ENCODE measurements around the gene PCSK6.
A peak's percentile ranks its signal among the peaks of the same experiment; 100 is the strongest.

PCSK6 gene

GRCh38 chr15:101498717-101499480 lies 9.4 kb upstream of the PCSK6 start:
- no peak for DNase-seq

- DNase-seq: no peak
Measured at GRCh38 chr15:101498076-101498716, 8.7 kb upstream of the PCSK6 start.

DNA sequence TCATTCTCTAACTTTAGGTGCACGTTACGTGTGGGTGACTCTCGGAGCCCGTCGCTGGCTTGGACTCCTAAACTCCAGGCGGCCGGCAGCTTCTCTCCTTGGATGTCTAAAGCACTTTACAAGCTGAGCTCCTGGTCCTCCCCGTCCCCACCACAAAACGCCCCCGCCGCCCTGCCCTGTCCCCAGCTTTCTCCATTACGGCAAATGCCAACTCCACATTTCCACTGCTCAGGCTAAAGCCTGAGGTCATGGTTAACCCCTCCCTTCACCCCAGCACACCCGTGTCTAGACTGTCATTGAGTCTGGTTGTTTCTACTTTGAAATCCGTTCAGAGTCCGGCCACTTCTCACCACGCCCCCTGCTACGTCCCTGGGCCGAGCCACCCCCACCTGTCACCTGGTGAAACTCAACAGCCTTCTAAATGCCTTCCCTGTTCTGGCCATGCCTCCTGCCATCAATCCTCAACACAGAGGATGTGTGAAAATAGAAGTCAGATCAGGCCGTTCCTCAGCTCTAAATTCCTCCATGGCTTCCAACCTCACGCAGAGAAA lies 8.1 kb upstream of the PCSK6 start:
- DNase-seq: no peak

- no peak for DNase-seq
Measured at GRCh38 chr15:101497017-101497416, 7.5 kb upstream of the PCSK6 start.

DNA sequence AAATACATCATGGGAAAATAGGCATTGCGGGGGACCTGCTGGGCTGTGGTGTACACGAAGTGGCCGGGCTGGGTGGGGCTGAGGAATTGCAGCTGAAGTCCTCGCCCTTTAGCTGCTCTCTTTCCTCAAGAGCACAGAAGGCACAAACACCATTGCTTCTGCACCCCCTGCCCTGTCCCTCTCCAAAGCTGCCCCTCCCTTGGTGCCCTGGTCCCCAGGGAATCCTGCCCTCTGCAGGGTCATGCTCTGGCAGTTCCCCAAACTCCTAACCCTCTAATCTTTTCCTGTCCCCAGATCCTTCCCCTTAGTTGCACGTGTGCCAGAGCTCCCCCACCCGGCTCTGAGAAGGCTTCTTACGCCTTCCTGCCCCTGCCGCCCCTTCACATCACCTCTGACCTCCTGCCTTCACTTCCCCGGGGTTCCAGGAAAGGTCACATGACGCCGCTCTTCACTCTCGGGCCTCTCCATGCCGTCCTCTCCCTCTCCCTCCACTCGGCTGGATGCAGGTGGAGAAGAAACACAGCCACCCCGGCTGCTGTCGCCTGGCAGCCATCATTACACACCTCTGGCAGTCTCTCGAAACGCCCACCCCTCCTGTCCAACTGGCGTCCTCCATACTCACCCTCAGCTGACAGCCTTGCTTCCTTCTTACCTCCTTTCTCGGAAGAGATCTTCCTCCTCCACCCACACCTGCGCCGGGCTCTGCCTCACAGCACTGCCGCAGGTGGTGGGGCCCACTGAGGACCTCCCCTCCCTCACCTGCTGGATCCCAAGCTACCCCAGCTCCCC lies 6.9 kb upstream of the PCSK6 start:
- peak; percentile 9 for DNase-seq

GRCh38 chr15:101495334-101496197 lies 6.1 kb upstream of the PCSK6 start:
- DNase-seq: no peak

DNA sequence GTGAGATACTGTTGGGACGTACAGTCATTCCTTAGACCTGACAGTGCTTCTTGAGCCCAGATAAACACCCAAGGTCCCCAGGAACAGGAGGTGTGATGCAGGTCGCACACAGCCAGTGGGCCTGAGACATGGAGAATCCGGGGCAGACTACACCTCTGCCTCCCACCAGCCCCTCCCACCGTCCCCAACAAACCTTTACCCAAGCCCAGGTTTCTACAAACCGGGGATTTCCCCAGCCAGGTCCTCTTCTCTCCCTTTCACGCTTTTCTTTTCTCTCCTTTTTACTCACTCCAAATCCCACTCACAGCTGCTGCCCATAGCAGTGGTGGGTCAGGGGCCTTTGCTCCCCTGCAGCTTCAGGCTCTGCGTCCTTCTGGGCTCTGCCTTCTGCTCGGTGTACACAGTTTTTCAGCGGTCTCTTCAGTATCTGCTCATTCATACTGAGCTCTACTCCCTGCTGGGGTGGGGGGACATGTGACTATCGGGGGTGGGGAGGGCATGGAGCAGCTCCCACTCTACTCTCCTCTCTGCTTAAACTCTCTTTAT lies 4.8 kb upstream of the PCSK6 start:
- DNase-seq: peak; percentile 14

DNA sequence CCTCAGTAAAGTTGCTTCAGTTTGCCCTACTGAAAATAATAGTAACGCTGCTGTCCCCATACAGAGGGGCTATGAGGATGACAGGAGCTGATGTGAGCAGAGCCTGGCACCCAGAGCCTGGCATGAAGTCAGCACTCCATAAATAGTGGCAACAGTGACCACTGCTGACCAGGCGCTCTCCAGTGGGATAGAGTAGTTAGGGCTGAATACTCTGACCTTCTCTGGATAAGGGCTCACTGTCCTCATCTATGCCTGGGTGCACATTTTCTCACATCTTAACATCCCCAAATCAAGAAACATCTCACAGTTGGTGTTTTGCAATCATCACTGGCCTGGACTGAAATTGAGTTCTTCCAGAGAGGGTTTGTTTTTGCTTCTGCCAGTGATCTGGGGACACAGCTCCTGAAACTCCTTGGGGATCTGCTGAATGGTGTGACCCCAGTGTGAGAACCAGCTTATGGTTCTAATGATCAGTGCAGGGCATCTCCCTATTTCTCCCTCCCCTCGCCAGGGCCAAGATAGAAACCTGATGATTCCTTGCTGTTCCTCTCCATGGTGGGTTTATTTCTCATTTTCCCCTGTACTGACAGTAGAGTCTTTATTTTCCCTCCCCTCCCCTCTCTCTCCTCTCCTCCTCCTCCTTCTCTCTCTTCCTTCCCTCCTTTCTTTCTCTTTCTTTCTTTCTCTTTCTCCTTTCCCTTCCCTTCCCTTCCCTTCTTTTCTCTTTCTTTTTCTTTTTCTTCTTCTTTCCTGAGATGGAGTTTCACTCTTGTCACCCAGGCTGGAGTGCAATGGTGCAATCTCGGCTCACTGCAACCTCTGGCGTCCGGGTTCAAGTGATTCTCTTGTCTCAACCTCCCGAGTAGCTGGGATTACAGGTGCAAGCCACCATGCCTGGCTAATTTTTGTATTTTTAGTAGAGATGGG lies 3.5 kb upstream of the PCSK6 start:
- no peak for DNase-seq

DNA sequence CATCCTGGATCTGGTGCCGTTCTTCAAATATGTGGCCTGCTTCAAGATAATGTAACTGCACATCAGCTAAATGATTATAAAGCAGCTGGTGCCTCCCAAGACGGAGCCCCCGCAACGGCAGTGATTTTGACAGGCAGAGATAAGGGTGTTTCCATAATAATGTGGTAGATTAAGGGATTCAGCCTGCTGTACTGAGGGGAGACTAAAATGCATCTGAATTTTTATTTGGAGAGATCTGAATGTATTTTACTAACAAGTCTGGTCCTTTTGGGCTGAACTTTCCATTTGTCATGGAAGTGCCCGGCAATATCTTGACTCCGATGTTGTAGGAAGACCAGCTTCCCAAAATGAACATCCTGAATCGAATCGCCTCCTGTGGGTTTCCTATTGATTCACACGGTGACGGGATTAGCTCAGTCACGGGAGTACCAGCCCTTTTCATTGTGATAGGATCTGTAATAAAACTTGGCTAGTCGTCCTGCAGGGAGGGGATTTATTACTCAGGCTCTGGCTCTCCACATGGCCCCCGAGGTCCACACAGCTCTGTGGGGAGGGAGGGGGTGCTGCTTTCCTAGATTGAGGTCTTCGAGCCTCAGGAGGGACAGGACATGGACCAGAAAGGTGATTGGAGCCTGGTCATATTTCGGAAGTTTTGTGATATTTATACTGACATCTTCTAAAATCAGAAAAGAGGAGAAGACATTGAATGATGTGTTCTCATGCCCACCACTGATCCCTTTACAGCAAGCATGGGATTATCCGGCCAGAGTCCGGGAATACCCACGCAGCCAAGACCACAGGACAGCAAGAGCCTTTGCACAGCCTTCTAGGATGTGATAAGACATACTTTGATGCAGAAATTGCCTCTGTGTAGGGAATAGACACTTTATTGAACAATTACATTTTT lies 2.5 kb upstream of the PCSK6 start:
- no peak for DNase-seq

DNA sequence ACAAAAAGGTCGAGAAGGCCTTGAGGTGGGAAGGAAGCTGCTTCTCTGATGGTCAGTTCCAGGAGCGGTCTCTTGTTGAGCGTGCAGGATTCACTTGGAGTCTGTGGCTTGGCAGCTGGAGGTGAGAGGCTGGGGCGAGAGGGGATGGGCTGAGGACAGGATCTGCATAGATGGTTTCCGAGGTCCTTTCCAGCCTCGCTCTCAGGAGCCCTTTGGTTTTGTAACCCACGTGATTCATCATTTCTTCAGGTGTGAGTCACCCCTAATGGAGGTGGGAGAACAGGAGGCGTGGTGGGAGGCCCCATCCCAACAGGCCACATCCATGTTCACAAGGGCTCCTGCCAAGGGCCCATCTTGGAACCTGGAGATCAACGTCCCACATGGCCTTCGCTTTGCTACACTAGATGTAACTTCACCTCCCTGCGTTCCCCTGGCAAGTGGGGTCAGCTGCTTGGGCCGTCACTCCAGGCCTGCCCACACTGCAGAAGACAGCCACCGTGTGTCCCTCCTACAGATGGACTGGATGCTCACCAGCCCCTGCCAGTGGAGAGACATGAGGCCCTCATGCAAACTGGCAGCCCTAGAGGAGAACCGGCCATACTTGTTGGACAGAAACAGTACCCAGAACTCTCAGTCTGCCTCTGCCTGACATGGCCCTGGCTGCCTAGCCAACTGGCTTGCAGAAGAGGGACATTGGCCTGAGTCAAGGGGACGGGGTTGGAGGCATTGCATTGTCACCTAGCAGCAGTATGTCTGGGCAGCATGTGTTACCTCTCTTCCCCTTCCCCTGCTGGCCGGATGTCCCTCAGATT lies 1.6 kb upstream of the PCSK6 start:
- DNase-seq: no peak

DNA sequence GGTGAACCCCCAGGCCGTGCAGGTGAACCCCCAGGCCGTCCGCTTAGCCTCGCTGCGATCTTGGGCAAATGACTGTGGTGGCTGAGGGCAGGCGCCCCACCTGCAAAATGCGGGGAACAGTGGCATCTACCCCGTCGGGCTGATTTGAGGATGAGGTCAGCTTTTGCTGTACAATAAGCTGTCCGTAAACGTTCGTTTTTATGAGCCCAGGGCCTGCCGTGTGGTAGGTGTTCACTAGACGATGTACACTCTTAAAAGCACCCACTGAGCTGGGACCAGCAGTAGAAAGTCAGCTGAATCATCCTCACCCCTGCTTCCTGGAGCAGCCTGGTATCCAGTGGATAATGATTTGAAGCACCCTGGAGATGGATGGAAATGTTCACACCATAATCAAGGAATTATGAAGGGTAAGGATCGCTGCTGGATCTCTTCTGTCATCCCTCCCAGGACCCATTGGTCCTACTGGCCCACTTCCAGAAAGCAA lies 943 bp upstream of the PCSK6 start:
- DNase-seq: no peak

GRCh38 chr15:101489237-101489598 lies 289 bp downstream of the PCSK6 start:
- DNase-seq: peak; percentile 67

DNA sequence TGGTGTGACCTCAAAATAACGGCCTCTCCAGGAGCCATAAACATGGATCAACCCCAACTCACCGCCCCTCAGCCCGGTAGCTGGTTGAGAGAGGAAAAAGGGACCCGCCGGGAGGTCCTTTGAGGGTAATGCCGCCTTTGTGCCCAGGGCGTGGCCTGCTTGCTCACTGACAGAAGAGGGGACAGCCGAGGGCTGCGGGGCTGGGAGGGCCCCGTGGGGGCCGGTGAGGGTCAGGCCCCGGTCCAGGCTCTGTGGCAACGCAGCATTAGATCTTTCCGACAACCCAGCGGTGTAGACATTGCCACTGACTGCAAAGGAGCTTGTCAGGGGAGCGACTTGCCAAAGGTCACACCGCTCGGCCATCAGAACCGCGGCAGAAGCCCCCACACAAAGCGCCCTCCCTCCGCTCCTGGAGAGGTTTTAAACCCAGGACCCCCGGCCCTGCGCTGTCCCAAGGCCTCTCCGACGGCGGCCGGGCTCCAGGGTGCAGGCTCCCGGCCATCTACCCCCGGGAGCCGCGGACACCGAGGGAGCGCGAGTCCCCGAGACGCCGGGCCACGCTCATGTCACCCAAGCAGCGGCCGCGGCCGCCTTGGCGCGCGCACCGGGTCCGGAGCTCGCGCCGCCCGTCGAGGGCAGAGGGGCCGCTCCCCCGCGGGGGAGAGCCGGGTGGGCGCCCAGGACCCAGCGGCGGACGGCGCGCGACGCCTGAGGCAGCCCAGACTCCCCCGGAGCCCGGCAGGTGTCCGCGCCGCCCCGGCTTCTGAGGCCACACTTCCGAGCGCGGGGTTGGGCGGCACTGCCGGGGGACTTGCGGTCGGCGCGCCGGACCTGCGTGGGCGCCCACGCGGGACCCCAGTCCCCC lies 975 bp downstream of the PCSK6 start:
- DNase-seq: peak; percentile 21

- peak; percentile 58 for DNase-seq
Measured at GRCh38 chr15:101486696-101487459, 2.6 kb downstream of the PCSK6 start.

- no peak for DNase-seq
Measured at GRCh38 chr15:101483462-101483861, 6.0 kb downstream of the PCSK6 start.

DNA sequence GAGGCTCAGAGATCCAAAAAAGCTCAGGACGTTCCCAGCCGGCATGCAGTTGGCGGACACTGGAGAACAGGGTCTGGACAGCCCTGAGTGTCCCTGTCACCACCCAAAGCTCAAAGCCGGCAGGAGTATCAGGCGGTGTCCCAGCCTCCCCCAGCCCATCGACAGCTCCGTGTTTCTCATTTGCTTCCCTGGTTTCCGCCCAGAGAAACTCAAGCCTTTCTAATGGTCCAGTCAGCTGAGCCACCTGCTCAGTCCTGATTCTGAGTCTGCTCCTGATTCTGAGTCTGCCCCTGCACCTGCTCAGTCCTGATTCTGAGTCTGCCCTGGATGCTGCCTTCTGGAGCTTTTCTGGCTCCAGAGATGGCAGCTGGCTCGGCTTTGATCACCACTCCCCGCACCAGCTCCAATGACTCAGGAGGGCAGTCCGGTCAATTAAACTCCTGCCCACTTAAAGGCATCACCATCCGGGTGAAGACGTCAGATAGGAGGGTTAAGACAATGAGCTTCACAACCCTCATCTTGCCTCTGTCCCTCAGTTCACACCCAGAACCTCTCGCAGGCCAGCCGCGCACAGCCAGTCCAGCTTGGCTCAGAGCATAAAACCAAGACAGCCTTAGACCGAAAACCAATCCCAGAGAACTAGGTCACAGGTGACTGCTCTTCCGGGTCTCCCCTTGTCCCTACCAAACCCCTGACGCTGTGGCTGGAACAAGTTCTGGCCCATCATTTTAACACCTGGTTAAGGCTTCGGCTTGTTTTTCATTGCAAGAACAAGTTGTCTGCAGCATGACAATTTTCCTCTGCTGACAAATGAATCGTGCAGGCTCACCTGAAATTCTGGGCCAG lies 6.8 kb downstream of the PCSK6 start:
- peak; percentile 64 for DNase-seq

Data from eye (tissue), 1 donor.